HL-60 (cell line): Measurements from ENCODE around the gene EYA4.

Experiments
- DNase-seq, 2 experiments: peaks; one replicate each; pipeline ENCODE4 v3.0.0-alpha.2; 2010 to 2020; ENCODE audit warnings: low read depth in 1 of 2, low spot score in 1 of 2
- H3K27ac ChIP-seq: fragments of 250-450 bp; sonication (Bioruptor Pico); replicated peaks from 2 replicates; pipeline ENCODE4 v1.5.1; 2020; ENCODE audit warnings: mild to moderate bottlenecking, moderate library complexity
- H3K27me3 ChIP-seq: fragments of 250-450 bp; sonication (Bioruptor Pico); 2 replicates; pipeline ENCODE4 v1.5.1; 2021; ENCODE audit warnings: mild to moderate bottlenecking, moderate library complexity; ENCODE audit not compliant: insufficient read depth, poor library complexity, severe bottlenecking
- H3K4me3 ChIP-seq: replicated peaks from 2 replicates; pipeline ENCODE4 v1.5.1; 2011; ENCODE audit warnings: mild to moderate bottlenecking, control low read depth, low read length; ENCODE audit not compliant: insufficient read depth
- GABPA ChIP-seq: IDR thresholded peaks from 2 replicates; pipeline ENCODE4 v1.6.1; 2012; ENCODE audit warnings: low read depth
- POLR2AphosphoS5 ChIP-seq: IDR thresholded peaks from 2 replicates; pipeline ENCODE4 v1.6.1; 2012; ENCODE audit warnings: low read depth
- SPI1 ChIP-seq: IDR thresholded peaks from 2 replicates; pipeline ENCODE4 v1.6.1; 2012; ENCODE audit warnings: low read depth, mild to moderate bottlenecking, borderline replicate concordance
- TF ChIP-seq, protein P1 (sequence below): IDR thresholded peaks from one replicate; pipeline ENCODE4 v1.5.1; 2011; ENCODE audit warnings: low read length, control low read depth, inconsistent platforms; ENCODE audit not compliant: insufficient read depth
- TF ChIP-seq, protein P2 (sequence below): IDR thresholded peaks from 2 replicates; pipeline ENCODE4 v1.6.1; 2012; ENCODE audit warnings: low read depth; ENCODE audit not compliant: insufficient replicate concordance

The EYA4 gene

DNA sequence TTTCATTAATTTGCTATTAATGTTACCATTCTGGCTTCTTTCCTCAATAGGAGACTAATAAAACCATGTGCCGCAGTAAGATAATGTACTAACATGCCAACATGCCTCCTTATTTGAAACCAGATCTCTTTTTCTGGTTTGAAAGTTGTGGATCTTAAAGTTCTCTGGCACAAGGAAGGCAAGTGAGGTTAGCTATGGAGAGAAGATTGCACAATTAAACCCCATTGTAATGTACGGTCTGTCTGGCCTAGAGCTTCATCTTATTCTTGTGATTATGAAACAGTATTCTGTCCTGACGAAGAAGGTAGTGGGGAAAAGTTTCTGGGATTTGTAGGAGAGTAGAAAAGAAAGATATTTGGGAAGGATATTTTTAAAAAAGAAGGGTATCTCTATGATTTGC is 68.4 kb downstream of the EYA4 start:
- TF ChIP-seq, protein P1, sequence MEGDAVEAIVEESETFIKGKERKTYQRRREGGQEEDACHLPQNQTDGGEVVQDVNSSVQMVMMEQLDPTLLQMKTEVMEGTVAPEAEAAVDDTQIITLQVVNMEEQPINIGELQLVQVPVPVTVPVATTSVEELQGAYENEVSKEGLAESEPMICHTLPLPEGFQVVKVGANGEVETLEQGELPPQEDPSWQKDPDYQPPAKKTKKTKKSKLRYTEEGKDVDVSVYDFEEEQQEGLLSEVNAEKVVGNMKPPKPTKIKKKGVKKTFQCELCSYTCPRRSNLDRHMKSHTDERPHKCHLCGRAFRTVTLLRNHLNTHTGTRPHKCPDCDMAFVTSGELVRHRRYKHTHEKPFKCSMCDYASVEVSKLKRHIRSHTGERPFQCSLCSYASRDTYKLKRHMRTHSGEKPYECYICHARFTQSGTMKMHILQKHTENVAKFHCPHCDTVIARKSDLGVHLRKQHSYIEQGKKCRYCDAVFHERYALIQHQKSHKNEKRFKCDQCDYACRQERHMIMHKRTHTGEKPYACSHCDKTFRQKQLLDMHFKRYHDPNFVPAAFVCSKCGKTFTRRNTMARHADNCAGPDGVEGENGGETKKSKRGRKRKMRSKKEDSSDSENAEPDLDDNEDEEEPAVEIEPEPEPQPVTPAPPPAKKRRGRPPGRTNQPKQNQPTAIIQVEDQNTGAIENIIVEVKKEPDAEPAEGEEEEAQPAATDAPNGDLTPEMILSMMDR, result no peak
- Histone ChIP-seq H3K27me3 (no peaks in the 10 kb centered on the region), H3K27ac (no peak overlapping the region), H3K4me3 (no peak overlapping the region)
- DNase-seq, result no peak

DNA sequence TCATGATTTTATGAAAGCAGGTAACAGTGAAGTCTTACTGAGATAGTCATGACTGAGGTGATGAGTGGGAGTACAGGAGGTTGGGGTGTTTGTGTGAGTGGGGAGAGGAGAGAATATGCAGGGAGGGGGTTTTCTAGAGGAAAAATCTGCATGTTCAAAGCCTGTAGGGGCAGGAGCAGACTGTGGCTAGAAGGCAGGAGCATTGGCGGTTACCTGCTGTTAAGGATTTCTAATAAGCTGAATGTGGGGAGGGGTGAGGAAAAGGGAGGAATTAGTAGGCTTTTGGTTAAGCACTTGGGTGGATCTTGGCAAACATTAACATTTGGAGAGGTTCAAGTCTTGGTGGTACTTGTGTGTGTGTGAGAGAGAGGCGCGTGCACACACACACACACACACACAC is 70.8 kb downstream of the EYA4 start:
- Histone ChIP-seq H3K27me3 (no peaks in the 10 kb centered on the region), H3K27ac (no peak overlapping the region), H3K4me3 (no peak overlapping the region)
- no peak for DNase-seq
- TF ChIP-seq GABPA (no peak), POLR2AphosphoS5 (no peak), SPI1 (no peak)
- TF ChIP-seq, protein P2, sequence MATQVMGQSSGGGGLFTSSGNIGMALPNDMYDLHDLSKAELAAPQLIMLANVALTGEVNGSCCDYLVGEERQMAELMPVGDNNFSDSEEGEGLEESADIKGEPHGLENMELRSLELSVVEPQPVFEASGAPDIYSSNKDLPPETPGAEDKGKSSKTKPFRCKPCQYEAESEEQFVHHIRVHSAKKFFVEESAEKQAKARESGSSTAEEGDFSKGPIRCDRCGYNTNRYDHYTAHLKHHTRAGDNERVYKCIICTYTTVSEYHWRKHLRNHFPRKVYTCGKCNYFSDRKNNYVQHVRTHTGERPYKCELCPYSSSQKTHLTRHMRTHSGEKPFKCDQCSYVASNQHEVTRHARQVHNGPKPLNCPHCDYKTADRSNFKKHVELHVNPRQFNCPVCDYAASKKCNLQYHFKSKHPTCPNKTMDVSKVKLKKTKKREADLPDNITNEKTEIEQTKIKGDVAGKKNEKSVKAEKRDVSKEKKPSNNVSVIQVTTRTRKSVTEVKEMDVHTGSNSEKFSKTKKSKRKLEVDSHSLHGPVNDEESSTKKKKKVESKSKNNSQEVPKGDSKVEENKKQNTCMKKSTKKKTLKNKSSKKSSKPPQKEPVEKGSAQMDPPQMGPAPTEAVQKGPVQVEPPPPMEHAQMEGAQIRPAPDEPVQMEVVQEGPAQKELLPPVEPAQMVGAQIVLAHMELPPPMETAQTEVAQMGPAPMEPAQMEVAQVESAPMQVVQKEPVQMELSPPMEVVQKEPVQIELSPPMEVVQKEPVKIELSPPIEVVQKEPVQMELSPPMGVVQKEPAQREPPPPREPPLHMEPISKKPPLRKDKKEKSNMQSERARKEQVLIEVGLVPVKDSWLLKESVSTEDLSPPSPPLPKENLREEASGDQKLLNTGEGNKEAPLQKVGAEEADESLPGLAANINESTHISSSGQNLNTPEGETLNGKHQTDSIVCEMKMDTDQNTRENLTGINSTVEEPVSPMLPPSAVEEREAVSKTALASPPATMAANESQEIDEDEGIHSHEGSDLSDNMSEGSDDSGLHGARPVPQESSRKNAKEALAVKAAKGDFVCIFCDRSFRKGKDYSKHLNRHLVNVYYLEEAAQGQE, result no peak
- TF ChIP-seq, protein P1, result no peak

DNA sequence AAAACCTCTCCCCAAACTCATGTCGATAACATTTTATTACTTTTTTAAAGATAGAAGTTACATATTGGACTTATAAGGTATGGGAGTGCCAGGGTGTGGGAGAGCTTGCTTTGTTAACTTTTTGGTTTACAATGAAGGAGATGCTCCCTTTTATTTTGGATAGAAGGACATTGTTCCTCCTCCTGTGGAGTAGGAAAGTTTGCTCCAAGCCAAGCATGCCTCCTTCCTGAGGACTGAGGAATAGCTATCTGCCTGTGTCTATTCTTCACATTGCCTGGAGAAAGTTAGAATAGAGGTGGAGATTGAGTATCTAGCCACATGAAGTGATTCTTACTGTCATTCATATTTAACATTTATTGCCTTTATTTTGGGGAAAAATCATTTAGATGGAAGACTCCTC is 71.9 kb downstream of the EYA4 start:
- Histone ChIP-seq H3K27me3 (no peaks in the 10 kb centered on the region), H3K4me3 (no peak overlapping the region), H3K27ac (no peak overlapping the region)
- TF ChIP-seq GABPA, result no peak
- TF ChIP-seq, protein P2, result no peak
- TF ChIP-seq SPI1, result no peak
- no peak for TF ChIP-seq POLR2AphosphoS5
- TF ChIP-seq, protein P1, result no peak
- no peak for DNase-seq

DNA sequence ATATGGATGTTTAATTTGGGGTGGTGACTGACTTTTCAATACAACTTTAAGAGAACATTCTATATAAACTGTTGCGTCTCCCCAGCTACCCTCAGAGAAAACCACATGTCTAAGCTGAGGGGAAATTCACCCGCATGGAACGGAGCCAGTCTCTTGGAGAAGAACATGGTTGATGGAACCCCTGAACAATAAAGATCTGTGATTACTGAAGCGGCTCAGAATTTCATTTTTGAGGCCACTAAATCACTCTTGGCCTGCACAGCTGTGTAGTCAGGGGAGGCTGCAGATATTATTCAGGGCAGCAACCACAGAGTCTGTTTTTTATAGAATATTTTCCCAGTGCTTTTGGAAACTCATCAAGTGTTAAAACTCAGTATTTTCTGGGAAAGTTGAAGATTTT is 73.8 kb downstream of the EYA4 start:
- no peak for DNase-seq
- no peak overlapping the region for H3K27ac ChIP-seq
- TF ChIP-seq POLR2AphosphoS5 (no peak), GABPA (no peak), SPI1 (no peak)
- TF ChIP-seq, protein P1, result no peak
- TF ChIP-seq, protein P2, result no peak
- no peak overlapping the region for H3K4me3 ChIP-seq
- H3K27me3 ChIP-seq, result no peaks in the 10 kb centered on the region
